ENCODE data around the gene MT1X.
"Not testable (repeated sequence)": the region's sequence is repeated elsewhere in the genome, so short reads cannot be mapped to it uniquely, and the experiment has no call there.

Gene MT1X

DNA sequence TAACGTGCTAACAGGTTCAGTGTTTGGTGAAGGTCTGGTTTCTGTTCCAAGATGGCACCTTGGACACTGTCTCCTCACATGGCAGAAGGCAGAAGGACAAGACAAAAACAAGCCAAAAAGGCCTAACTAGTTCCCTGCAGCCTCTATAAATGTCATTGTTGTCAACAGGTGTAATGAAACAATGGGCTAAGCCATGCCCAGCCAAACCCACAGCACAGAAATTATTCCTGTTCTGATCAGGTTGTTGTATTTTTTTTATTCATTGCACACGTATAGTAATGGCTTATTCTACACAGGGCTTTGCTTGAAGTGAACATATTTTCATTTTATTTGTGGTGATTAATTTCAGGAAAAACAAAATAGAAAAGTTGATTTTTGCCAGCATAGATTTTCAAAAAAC is 31.5 kb downstream of the MT1X start:
- DNase-seq, result no peak

DNA sequence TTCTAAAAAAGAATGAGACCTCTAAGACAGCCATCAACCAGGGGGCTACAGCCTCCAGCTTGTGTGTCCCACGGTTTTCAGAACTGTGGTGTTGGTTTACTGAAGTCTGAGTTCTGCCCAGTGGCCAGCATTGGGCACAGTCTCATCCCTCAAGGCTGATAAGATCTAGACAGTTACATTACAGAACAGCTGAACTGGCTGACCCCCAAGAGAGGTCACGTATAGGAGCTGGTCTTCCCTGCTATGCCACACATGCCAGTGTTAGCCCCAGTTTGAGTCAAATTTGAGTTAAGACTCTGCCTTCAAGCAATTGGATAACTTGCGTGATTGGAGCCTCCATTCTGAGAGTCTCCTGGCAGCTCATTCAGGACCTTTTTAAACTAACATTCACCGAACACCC is 32.9 kb downstream of the MT1X start:
- no peak for DNase-seq

DNA sequence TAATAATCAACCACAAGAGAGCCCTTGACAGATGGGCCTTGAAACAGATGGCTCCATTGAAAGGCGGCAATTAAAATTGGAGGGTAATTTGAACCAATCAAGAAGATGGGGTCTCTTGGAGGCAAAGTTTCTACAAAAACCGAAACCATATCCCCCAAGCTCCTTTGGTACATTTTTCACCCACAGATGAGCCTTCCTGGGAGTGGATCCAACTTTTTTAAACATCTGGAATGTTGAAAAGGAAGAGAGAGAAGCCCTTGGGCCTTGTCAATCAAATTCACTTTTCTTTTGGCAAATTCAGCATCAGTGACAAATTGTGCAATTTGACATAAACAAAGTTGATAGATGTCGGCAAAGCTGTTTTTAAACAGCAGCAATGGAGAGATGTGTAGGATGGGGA is 34.5 kb downstream of the MT1X start:
- DNase-seq, result no peak

DNA sequence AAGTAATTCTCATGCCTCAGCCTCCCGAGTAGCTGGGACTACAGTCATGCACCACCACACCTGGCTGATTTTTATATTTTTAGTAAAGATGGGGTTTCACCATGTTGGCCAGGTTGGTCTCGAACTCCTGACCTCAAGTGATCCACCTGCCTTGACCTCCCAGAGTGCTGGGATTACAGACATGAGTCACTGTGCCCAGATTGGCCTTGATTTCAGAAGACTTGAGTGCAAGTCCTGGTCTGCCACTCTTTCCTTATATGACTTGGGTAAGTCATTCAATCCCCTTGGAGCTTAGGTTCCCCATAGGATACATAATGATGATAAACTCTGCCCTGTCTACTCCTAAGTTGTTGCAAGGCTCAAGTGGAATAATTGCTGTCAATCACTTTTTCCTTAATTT is 35.3 kb downstream of the MT1X start:
- DNase-seq, result not testable (repeated sequence)

DNA sequence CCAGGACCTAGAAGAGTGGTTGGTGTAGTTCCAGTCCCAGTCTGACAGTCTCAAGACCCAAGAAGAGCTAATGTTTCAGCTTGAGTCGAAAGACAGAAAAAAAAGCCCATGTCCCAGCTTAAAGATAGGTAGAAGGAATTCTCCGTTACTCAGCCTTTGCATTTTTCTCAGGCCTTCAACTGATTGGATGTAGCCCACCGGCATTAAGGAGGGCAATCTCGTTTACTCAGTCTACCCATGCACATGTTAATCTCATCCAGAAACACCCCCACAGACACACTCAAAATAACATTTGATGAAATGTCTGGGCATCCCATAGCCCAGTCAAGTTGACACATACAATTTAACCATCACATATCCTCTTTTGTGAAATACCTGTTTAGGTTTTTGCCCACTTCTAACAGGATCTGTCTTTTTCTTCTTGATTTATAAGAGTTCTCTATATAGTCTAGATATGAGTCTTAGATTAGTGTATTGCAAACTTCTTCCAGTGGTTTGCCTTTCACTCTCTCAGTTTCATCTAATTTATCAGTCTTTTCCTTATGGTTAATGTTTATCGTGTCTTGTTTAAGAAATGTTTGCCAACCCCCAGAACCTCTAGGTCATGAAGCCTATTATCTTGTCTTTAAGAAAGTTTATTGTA is 40.1 kb downstream of the MT1X start:
- no peak for DNase-seq

DNA sequence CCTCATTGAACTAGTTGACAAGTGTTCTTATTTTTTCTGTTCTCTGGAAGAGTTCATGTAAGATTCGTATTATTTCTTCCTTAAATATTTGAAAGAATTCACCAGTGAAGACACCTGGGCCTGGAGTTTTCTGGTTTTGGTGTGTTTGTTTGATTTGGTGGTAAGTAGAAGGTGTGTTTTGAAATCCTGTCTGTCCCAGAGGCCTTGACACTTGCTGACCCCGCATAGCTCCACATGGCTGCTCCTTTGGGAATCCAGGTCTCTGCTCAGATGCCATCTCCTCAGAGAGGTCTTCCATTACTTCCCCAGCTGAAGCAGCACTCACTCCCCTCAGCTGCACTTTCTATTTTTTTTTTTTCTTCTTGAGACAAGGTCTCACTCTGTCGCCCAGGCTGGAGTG is 41.9 kb downstream of the MT1X start:
- DNase-seq, result no peak

DNA sequence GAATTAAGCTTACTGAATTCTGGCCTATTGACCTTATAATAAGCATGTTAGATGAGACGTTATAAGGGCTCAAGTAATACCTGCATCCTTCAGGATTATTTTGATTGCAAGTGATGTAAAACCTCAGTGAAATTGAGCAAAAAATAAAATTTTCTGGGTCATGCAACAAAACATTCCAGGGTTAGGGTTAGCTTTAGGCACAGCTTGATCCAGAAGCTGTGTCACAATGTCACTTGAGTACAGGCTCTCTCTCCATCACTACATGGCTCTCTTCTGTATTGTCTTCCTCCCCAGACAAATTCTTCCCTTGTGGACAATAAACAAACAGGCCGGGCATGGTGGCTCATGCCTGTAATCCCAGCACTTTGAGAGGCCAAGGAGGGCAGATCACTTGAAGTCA is 44.0 kb downstream of the MT1X start:
- DNase-seq, result no peak

DNA sequence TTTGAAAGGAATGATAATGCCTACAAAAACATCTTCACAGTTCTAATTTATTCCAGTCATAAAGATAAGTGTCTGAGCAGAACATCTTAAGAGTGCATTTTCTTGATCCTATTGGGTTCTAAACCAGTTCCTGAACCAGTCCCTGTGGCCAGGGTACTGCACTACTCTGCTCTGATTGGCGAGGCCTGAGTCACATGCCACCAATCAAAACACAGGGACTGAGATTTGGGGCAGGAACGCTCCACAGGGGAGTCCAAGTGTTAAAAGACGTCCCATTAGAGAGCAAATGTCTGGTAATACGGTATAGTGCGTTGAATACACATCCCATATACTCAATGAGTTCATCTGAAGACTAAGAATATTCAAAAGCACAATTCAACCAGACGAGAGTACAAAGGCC is 44.7 kb downstream of the MT1X start:
- no peak for DNase-seq

DNA sequence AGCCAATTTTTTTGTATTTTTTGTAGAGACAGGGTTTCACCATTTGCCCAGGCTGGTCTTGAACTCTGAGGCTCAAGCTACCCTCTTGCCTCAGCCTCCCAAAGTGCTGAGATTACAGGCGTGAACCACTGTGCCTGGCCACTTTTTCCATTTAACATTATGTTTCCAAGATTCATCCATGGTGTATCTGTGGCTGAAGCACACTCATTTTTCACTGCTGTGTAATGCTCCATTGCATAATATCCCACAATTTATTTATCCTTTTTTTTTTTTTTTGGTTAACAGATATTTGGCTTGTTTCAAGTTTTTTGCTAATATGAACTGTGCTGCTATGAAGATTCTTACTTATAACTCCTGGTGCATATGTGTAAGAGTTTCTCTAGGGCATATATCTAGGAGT is 45.8 kb downstream of the MT1X start:
- DNase-seq, result no peak

DNA sequence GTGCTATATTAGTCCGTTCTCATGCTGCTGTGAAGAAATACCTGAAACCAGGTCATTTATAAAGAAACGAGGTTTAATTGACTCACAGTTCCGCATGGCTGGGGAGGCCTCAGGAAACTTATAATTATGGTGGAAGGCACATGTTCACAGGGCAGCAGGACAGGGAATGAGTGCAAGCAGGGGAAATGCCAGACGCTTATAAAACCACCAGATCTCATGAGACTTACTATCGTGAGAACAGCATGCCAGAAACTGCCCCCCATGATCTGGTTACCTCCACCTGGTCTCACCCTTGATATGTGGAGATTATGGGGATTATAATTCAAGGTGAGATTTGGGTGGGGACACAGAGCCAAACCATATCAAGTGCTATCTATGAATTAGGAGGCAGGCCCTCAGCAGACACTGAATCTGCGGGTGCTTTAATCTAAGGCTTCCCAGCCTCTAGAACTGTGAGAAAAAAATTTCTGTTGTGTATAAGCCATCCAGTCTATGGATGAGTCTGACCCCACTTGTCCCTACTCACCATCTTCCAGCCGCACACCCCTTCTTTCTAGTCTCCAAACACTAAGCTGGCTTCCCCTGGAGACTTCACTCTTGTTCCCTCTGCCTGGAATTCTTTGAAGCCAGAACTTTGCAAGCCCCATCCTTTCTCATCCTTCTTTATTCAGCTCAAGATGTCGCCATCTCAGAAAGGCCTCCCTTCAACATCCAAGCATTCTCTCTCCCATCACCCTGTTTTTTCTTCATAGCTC is 46.9 kb downstream of the MT1X start:
- DNase-seq, result no peak

DNA sequence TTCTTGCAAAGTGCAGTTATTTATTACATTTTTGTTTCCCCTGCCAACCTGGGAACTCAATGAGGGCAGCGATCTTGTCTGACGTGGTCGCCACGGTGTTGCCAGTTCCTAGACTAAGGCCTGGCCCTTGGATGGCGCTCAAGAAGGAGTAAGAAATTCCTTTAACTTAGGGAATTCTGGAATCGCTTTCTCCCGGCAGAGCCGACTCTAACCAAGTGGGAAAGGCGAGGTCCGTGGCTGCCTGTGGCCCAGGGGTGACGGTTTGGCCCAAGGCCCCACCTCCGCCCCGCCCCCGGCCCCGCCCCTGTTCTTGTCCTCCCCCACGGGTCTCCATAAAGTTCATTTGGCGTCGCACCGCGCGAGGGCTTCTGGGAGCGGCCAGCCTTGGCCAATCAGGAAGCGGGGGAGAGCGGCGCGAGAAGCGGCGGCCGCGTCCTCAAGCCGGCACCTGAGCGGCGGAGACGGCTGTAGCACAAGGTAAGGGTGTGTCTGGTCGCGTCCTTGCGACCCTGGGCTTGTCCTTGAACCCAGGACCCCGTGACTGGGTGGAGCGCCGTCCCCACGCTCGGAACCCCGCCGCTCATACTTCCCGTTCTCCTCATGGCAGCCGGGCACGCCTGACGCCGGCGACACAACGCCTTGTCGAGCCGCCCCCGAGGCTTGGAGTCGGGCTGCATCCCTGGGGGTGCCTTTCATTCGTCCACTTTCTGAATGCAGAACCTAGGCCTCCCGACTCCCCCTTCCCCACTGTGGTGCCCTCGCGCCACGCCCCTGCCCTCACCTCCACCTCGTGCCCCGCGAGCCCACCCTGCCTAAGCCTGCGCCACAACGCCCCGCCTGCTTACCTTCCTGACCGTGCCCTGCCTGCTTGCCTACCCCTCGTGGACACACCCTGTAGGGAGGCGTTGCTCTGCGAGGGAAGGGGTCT is 47.7 kb downstream of the MT1X start, which contains the start of gene NUP93:
Gene NUP93 (plus strand): TSS at position 395 of the 928 bp plus-strand sequence. CDS start 18,119 bp downstream, outside the sequence.
- peak; percentile 95 for DNase-seq

DNA sequence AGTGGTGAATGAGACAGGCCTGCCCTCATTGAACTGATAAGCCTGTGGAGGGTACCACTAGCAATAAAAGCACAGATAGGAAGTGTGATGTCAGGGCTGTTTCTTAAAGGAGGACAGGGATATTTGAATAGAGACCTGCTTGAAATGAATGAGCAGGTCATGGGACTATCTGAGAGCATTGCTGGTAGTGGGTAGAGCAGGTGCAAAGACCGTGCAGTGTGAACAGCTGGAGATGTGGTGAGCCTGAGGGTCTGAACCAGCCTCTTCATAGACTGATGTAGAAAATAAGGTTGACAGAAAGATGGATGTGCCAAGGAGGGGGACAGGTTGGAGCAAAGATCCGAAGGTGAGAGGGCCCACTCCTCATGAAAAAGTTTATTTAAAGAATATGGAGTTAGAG is 50.1 kb downstream of the MT1X start:
- DNase-seq, result no peak

DNA sequence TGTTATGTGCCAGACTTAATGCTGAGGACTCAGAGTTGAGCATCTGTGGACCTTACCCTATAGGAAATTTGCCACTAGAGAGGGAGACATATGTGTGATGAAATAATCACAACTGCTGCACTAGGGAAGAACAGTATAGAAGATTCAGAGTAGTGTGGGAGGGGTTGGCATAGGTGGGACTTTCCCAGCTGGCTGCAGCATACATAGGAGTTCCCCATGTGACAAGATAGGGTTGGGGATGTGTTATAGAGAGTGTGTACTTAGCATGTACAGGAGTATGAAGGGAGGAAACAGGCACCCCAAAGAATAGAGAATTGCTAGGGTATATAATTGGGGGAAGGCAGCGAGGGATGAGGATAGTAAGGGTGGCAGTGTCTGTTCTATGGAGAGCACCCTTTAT is 50.6 kb downstream of the MT1X start:
- no peak for DNase-seq

Measured in fibroblast of skin of scalp (primary cell).